Pancreas (tissue), 10 donors: ENCODE measurements around the gene ABI3. TPM values are rescaled to one million over a fixed set of nuclear protein-coding genes. Genes with fewer than 3 reads are reported as not detected.

Experiments
- ATAC-seq, 4 donors: fragments of 200-7000 bp; cut with Tn5 transposase; one replicate each; pipeline versions ENCODE4 v1.8.0 to v1.9.1; 2020; ENCODE audit warnings: mild to moderate bottlenecking in 4 of 4, moderate library complexity in 4 of 4
- DNase-seq, 6 donors: peaks; one replicate each; pipeline ENCODE4 v3.0.0-alpha.2; 2020
- FAIRE-seq: peaks from 2 replicates; lab custom pipeline; 2012; peaks lifted over from hg19 to GRCh38; lab: Jason Lieb, UNC
- H3K27ac ChIP-seq, 4 donors: fragments of 200-600 bp; sonication (generic); 1 replicate in 3 of 4; 2 replicates in 1 of 4; pipeline versions ENCODE4 v1.5.0 to v1.8.0; 2020
- H3K27me3 ChIP-seq, 4 donors: fragments of 200-600 bp; one replicate each; pipeline ENCODE4 v1.8.0; 2021
- H3K36me3 ChIP-seq, 3 donors: fragments of 200-600 bp; sonication (generic) in 1 of 3; one replicate each; pipeline versions ENCODE4 v1.5.0 to v1.8.0; 2020 to 2021
- H3K4me1 ChIP-seq, 3 donors: fragments of 200-600 bp; one replicate each; pipeline ENCODE4 v1.8.0; 2021
- H3K4me3 ChIP-seq, 4 donors: fragments of 200-600 bp; sonication (generic) in 2 of 4; one replicate each; pipeline versions ENCODE4 v1.5.0 to v1.8.0; 2020 to 2021
- H3K9me3 ChIP-seq, 4 donors: fragments of 200-600 bp; one replicate each; pipeline ENCODE4 v1.8.0; 2021
- CTCF ChIP-seq, 4 donors: fragments of 200-600 bp; sonication (generic) in 3 of 4; IDR thresholded peaks; one replicate each; pipeline versions ENCODE4 v1.5.0 to v1.8.0; 2021; ENCODE audit warnings: antibody characterized with exemption in 4 of 4
- whole genome bisulfite sequencing, 2 donors: extraction: QIAGEN DNeasy Blood & Tissue Kit; methylation state at CpG; one replicate each; pipeline ENCODE4 v1.1.7; 2013; 5-methylcytosine and 5-hydroxymethylcytosine counted together
- intact Hi-C, 3 donors: fragments of 100-400 bp; cut with DNase I; formaldehyde crosslinking; loops; one replicate each; pipeline versions ENCODE4 v1.11.1 to v1.14.2; 2022
- polyA plus RNA-seq, 2 donors: library from polyadenylated mRNA; stranded (reverse); fragments of 200-250 nt; gene quantifications; one replicate each; pipeline ENCODE4 v1.2.3, GENCODE V29; 2013
- total RNA-seq, 6 donors: library from RNA; stranded (reverse); fragmentation: NEBNext Ultra II Directional in 4 of 6; extraction: Animal tissue kit (Norgen Biotek cat#: 25700) in 4 of 6; gene quantifications; one replicate each; pipeline versions ENCODE4 v1.2.1 to v1.2.4, GENCODE V29; 2021 to 2023
- donor health status: healthy with polysubstance abuse.
- donor health status: DM: no; HTN: no; CAD: no; lungs with moderate emphysema.
- donor health status: DM: no; HTN: no; CAD: no.
- donor health status: control.
- donor health status: control.
- donor health status: Bipolar disorder and iron deficiency.
- donor health status: DM: yes; HTN: yes; CAD: no.
- donor health status: DM: no; HTN: no; CAD: no.
- donor health status: DM: no; HTN: no; CAD: no.
- donor health status: DM: yes; HTN: yes; CAD: no.

ABI3 gene
- total and polyA plus RNA-seq, 8 donors = 1.1 to 7.1 (median 3.1) TPM

GRCh38 chr17:49224198-49224996 lies 13.9 kb downstream of the ABI3 start:
- Histone ChIP-seq H3K36me3 (no peaks in the 10 kb centered on the region), H3K4me1 (peaks cover 0 to 8% (median 4%) of the 10 kb centered on the region in 3 donors), H3K27ac (no peak overlapping the region), H3K4me3 (peak overlapping the region in 1 of 4 donors; percentile 21), H3K27me3 (peaks cover 0 to 24% (median 1%) of the 10 kb centered on the region in 4 donors), H3K9me3 (no peaks in the 10 kb centered on the region)
- intact Hi-C loops = no loop called here
- DNase-seq = peak in 5 of 6 donors; percentile 26 to 70 (median 46)
- TF ChIP-seq CTCF (IDR thresholded peaks at IDR 0.05) = no peak
- peak; percentile 53 to 62 (median 54) for ATAC-seq
- FAIRE-seq = no peak
- 3% methylated on average over 95 of the region's 95 CpGs for WGBS, 2 donors

GRCh38 chr17:49224997-49225337 lies 14.5 kb downstream of the ABI3 start:
- WGBS, 2 donors = 21 to 33% methylated on average over 6 to 11 of the region's 11 CpGs
- peaks cover 0 to 8% (median 4%) of the 10 kb centered on the region in 3 donors for H3K4me1 ChIP-seq
- no peak for TF ChIP-seq CTCF (IDR thresholded peaks at IDR 0.05)
- ATAC-seq = no peak
- no peak overlapping the region for H3K27ac ChIP-seq
- no peak for FAIRE-seq
- H3K4me3 ChIP-seq = no peak overlapping the region
- no peaks in the 10 kb centered on the region for H3K9me3 ChIP-seq
- no peaks in the 10 kb centered on the region for H3K36me3 ChIP-seq
- no peak for DNase-seq
- intact Hi-C loops = no loop called here
- peaks cover 0 to 24% (median 2%) of the 10 kb centered on the region in 4 donors for H3K27me3 ChIP-seq

GRCh38 chr17:49225554-49226236 lies 15.2 kb downstream of the ABI3 start:
- H3K4me3 ChIP-seq = no peak overlapping the region
- intact Hi-C loops = no loop called here
- DNase-seq = no peak
- no peak for TF ChIP-seq CTCF (IDR thresholded peaks at IDR 0.05)
- H3K36me3 ChIP-seq = no peaks in the 10 kb centered on the region
- H3K4me1 ChIP-seq = peaks cover 0 to 8% (median 8%) of the 10 kb centered on the region in 3 donors
- WGBS, 2 donors = 74 to 78% methylated on average over 7 to 8 of the region's 8 CpGs
- no peaks in the 10 kb centered on the region for H3K9me3 ChIP-seq
- no peak for FAIRE-seq
- H3K27ac ChIP-seq = no peak overlapping the region
- H3K27me3 ChIP-seq = peaks cover 0 to 19% (median 4%) of the 10 kb centered on the region in 4 donors
- no peak for ATAC-seq

- Histone ChIP-seq H3K9me3 (no peaks in the 10 kb centered on the region), H3K27ac (no peak overlapping the region), H3K36me3 (no peaks in the 10 kb centered on the region), H3K27me3 (peaks cover 0 to 19% (median 4%) of the 10 kb centered on the region in 4 donors), H3K4me1 (peaks cover 0 to 8% (median 8%) of the 10 kb centered on the region in 3 donors), H3K4me3 (no peak overlapping the region)
- FAIRE-seq = no peak
- no peak for DNase-seq
- ATAC-seq = no peak
- intact Hi-C loops = no loop called here
- no peak for TF ChIP-seq CTCF (IDR thresholded peaks at IDR 0.05)
- WGBS, 2 donors = 41 to 65% methylated on average over 3 of the region's 3 CpGs
Measured at GRCh38 chr17:49226771-49227435, 16.4 kb downstream of the ABI3 start.
